ENCODE data around the gene TBL1X. TPM values are rescaled to one million over a fixed set of nuclear protein-coding genes. Genes with fewer than 3 reads are reported as not detected.

Gene TBL1X
- polyA plus RNA-seq, 1 donor (not counting 4 experiments of a cell fraction or from before 2014, with no cell fraction given), result 2.2 TPM

DNA sequence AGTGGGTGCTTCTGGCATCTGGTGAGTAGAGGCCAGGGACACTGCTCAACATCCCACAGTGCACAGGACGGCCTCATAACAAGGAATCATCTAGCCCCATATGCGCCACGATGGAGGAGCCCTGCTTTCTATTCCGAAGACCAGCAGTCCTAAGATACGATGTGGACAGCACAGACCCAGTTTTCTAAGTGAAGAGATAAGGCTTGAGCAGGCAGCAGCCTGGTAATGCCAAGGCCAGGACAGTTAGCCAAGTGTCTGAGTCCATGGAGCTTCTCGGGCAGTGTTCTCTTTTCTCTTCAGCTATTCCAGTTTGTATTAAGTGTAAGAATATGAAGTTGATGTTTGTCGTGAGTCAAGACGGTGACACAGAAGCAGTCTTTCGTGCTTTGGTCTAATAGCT lies 112.7 kb downstream of the TBL1X start:
- H3K79me2 ChIP-seq (ENCODE audit: control insufficient read depth, insufficient read depth, low read length), result no peaks in the 10 kb centered on the region
- H3K36me3 ChIP-seq (ENCODE audit: control insufficient read depth in 2 of 2, extremely low read depth in 1 of 2, insufficient read depth in 2 of 2, low read length in 2 of 2), result no peaks in the 10 kb centered on the region
- no peak overlapping the region for H2AFZ ChIP-seq (ENCODE audit: control insufficient read depth, low read length)
- DNase-seq (ENCODE audit: low read depth, low spot score) (no peak), FAIRE-seq (no peak)
- H3K9me1 ChIP-seq (ENCODE audit: control insufficient read depth, extremely low read depth, insufficient read depth, low read length), result no peaks in the 10 kb centered on the region
- no peak overlapping the region for H3K4me2 ChIP-seq (ENCODE audit: control insufficient read depth, extremely low read depth, insufficient read depth, low read depth, low read length)
- TF ChIP-seq EZH2 (IDR thresholded peaks at IDR 0.05; ENCODE audit: low read length) (no peak), CTCF (optimal IDR thresholded peaks at IDR 0.05 in 1 of 3, IDR thresholded peaks at IDR 0.05 in 1 of 3, conservative IDR thresholded peaks at IDR 0.05 in 1 of 3; ENCODE audit: extremely low read depth in 1 of 3, insufficient read depth in 2 of 3, low read length in 3 of 3) (no peak)
- H3K9ac ChIP-seq (ENCODE audit: control insufficient read depth, extremely low read depth, insufficient read depth, low read length), result no peak overlapping the region
- no peaks in the 10 kb centered on the region for H3K9me3 ChIP-seq (ENCODE audit: control insufficient read depth, low read depth, low read length)
- no peaks in the 10 kb centered on the region for H3K4me1 ChIP-seq (ENCODE audit: control insufficient read depth, extremely low read depth, insufficient read depth, low read length)
- H3K27ac ChIP-seq (ENCODE audit: control insufficient read depth, insufficient read depth, low read length), result no peak overlapping the region
- no peak overlapping the region for H3K4me3 ChIP-seq (ENCODE audit: control insufficient read depth in 2 of 3, extremely low read depth in 1 of 3, insufficient read depth in 2 of 3, low read depth in 1 of 3, low read length in 3 of 3)
- no peaks in the 10 kb centered on the region for H4K20me1 ChIP-seq (ENCODE audit: control insufficient read depth, extremely low read depth, insufficient read depth, low read length)
- no peaks in the 10 kb centered on the region for H3K27me3 ChIP-seq (ENCODE audit: control insufficient read depth, extremely low read depth, insufficient read depth, low read length)
- dilution Hi-C loops (cut with MboI; ENCODE audit: extremely low pct_ligation_motif_present, low sequenced_read_pairs), result no loop called here

DNA sequence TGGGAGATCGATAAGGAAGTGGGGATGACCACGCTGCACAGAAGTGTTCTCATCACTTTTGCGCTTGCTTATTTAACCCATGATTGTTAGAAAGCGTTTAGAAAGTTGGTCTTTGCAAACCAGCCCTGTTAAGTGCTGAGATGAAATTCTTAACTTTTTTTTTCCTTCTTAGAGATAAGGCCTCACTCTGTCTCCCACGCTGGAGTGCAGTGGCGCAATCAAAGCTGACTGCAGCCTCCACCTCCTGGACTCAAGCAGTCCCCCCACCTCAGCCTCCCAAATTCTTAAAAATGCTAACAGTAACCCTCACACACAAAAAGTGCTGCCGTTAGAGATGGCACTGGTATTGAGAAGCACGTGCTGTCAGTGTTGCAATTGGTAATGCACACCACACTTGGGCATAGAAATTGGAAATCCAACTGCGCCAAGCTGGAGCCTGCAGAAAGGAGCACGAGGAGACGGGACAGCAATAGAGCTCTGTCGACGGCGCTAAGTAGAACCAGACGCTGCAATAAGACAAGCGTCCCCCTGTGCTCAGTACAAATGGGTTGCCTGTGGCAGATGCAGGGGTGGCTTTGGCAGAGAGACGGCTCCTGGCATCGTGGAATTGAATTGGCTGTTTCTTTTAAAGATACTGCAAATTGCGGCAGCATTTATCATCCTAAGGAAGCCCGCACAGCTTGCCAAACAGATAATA lies 113.4 kb downstream of the TBL1X start:
- Histone ChIP-seq H3K36me3 (ENCODE audit: control insufficient read depth in 2 of 2, extremely low read depth in 1 of 2, insufficient read depth in 2 of 2, low read length in 2 of 2) (no peaks in the 10 kb centered on the region), H3K79me2 (ENCODE audit: control insufficient read depth, insufficient read depth, low read length) (no peaks in the 10 kb centered on the region), H2AFZ (ENCODE audit: control insufficient read depth, low read length) (no peak overlapping the region), H3K9ac (ENCODE audit: control insufficient read depth, extremely low read depth, insufficient read depth, low read length) (no peak overlapping the region), H3K4me3 (ENCODE audit: control insufficient read depth in 2 of 3, extremely low read depth in 1 of 3, insufficient read depth in 2 of 3, low read depth in 1 of 3, low read length in 3 of 3) (no peak overlapping the region), H3K9me3 (ENCODE audit: control insufficient read depth, low read depth, low read length) (no peaks in the 10 kb centered on the region), H3K27me3 (ENCODE audit: control insufficient read depth, extremely low read depth, insufficient read depth, low read length) (no peaks in the 10 kb centered on the region), H3K4me2 (ENCODE audit: control insufficient read depth, extremely low read depth, insufficient read depth, low read depth, low read length) (no peak overlapping the region), H4K20me1 (ENCODE audit: control insufficient read depth, extremely low read depth, insufficient read depth, low read length) (no peaks in the 10 kb centered on the region), H3K9me1 (ENCODE audit: control insufficient read depth, extremely low read depth, insufficient read depth, low read length) (no peaks in the 10 kb centered on the region), H3K27ac (ENCODE audit: control insufficient read depth, insufficient read depth, low read length) (no peak overlapping the region), H3K4me1 (ENCODE audit: control insufficient read depth, extremely low read depth, insufficient read depth, low read length) (no peaks in the 10 kb centered on the region)
- FAIRE-seq (no peak), DNase-seq (ENCODE audit: low read depth, low spot score) (no peak)
- dilution Hi-C loops (cut with MboI; ENCODE audit: extremely low pct_ligation_motif_present, low sequenced_read_pairs), result no loop called here
- TF ChIP-seq CTCF (optimal IDR thresholded peaks at IDR 0.05 in 1 of 3, IDR thresholded peaks at IDR 0.05 in 1 of 3, conservative IDR thresholded peaks at IDR 0.05 in 1 of 3; ENCODE audit: extremely low read depth in 1 of 3, insufficient read depth in 2 of 3, low read length in 3 of 3) (no peak), EZH2 (IDR thresholded peaks at IDR 0.05; ENCODE audit: low read length) (no peak)

All from keratinocyte (primary cell).